Ishikawa (cell line): ENCODE measurements around the gene INS.

Experiments
- CEBPB ChIP-seq: IDR thresholded peaks from 2 replicates; pipeline ENCODE4 v1.6.1; 2012
- CREB1 ChIP-seq: IDR thresholded peaks from 2 replicates; pipeline ENCODE4 v1.6.1; 2012; ENCODE audit warnings: low read depth
- EGR1 ChIP-seq: IDR thresholded peaks from 2 replicates; pipeline ENCODE4 v1.6.1; 2012
- EP300 ChIP-seq: IDR thresholded peaks from 2 replicates; pipeline ENCODE4 v1.6.1; 2012; ENCODE audit warnings: borderline replicate concordance
- FOXM1 ChIP-seq: IDR thresholded peaks from 2 replicates; pipeline ENCODE4 v1.6.1; 2012; ENCODE audit warnings: low read depth, borderline replicate concordance
- NFIC ChIP-seq: IDR thresholded peaks from 2 replicates; pipeline ENCODE4 v1.6.1; 2012
- RAD21 ChIP-seq: IDR thresholded peaks from 2 replicates; pipeline ENCODE4 v1.6.1; 2012; ENCODE audit warnings: low read depth
- REST ChIP-seq: IDR thresholded peaks from 2 replicates; pipeline ENCODE4 v1.6.1; 2012; ENCODE audit warnings: low read depth, mild to moderate bottlenecking
- TAF1 ChIP-seq: IDR thresholded peaks from 2 replicates; pipeline ENCODE4 v1.6.1; 2012; ENCODE audit warnings: low read depth, mild to moderate bottlenecking
- TCF12 ChIP-seq: IDR thresholded peaks from 2 replicates; pipeline ENCODE4 v1.6.1; 2012; ENCODE audit warnings: low read depth
- TEAD4 ChIP-seq: IDR thresholded peaks from 2 replicates; pipeline ENCODE4 v1.6.1; 2012
- YY1 ChIP-seq: IDR thresholded peaks from 2 replicates; pipeline ENCODE4 v1.6.1; 2012; ENCODE audit warnings: low read depth
- ZBTB7A ChIP-seq: IDR thresholded peaks from 2 replicates; pipeline ENCODE4 v1.6.1; 2012; ENCODE audit warnings: low read depth
- TF ChIP-seq, protein P1 (sequence below): IDR thresholded peaks from 2 replicates; pipeline ENCODE4 v1.6.1; 2012
- TF ChIP-seq, protein P2 (sequence below): IDR thresholded peaks from 2 replicates; pipeline ENCODE4 v1.6.1; 2012

The INS gene

GRCh38 chr11:2135018-2135569 is 25.9 kb downstream of the INS start:
- TF ChIP-seq FOXM1 (no peak), YY1 (no peak), ZBTB7A (no peak), CEBPB (no peak), CREB1 (no peak), TCF12 (no peak), NFIC (no peak), EP300 (no peak), TEAD4 (no peak), REST (no peak), RAD21 (no peak), EGR1 (no peak), TAF1 (no peak)
- TF ChIP-seq, protein P1, sequence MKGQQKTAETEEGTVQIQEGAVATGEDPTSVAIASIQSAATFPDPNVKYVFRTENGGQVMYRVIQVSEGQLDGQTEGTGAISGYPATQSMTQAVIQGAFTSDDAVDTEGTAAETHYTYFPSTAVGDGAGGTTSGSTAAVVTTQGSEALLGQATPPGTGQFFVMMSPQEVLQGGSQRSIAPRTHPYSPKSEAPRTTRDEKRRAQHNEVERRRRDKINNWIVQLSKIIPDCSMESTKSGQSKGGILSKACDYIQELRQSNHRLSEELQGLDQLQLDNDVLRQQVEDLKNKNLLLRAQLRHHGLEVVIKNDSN, result no peak
- TF ChIP-seq, protein P2, sequence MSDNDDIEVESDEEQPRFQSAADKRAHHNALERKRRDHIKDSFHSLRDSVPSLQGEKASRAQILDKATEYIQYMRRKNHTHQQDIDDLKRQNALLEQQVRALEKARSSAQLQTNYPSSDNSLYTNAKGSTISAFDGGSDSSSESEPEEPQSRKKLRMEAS, result no peak

GRCh38 chr11:2134022-2135010 is 26.7 kb downstream of the INS start:
- TF ChIP-seq FOXM1, result no peak
- no peak for TF ChIP-seq ZBTB7A
- TF ChIP-seq, protein P2, result no peak
- TF ChIP-seq EGR1, result no peak
- no peak for TF ChIP-seq TEAD4
- no peak for TF ChIP-seq REST
- TF ChIP-seq RAD21, result no peak
- no peak for TF ChIP-seq TCF12

DNA sequence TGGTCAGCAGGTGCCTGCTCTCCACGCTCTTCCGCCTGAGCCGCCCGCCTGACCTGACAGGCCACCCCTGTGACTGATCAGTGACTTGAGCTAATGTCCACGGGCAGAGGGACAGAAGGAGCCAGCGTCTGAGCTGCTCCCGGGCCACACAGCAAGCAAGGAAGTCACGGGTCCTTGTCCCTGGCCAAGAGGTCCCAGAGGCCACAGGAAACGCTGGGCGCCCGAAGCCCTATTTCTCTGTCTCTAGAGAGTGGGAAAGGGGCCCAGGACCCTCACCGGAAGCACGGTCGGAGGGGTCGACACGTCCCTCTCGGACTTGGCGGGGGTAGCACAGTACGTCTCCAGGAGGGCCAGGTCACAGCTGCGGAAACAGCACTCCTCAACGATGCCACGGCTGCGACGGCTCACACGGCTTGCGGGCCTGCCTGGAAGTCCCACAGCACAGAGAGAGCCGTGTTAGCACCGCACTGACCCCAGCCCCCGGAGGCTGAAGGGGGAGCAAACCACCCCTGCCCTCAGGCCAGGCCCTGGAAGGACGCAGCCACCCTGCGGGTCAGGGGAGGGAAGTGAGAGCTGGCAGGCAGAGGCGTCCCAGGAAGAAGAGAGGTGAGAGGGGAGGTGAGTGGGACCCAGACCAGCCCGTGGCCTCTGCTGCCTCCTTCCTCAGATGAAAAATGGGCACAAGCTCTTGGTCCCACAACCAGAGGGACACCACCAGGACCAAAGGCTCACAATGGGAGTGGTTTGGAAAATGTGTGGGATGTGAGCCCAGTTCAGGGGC is 27.6 kb downstream of the INS start:
- TF ChIP-seq NFIC, result no peak
- no peak for TF ChIP-seq EP300
- no peak for TF ChIP-seq CREB1
- no peak for TF ChIP-seq TEAD4
- TF ChIP-seq EGR1, result no peak
- no peak for TF ChIP-seq RAD21
- TF ChIP-seq TAF1, result no peak
- no peak for TF ChIP-seq YY1
- no peak for TF ChIP-seq REST
- no peak for TF ChIP-seq FOXM1
- no peak for TF ChIP-seq ZBTB7A
- TF ChIP-seq, protein P2, result no peak
- TF ChIP-seq TCF12, result no peak
- no peak for TF ChIP-seq CEBPB
- TF ChIP-seq, protein P1, result no peak
